Psoas muscle (tissue), 8 donors: ENCODE data around the gene WNT7B. TPM values are rescaled to one million over a fixed set of nuclear protein-coding genes. Genes with fewer than 3 reads are reported as not detected.

Experiments used
- ATAC-seq, 4 donors: fragments of 200-7000 bp; cut with Tn5 transposase; one replicate each; pipeline ENCODE4 v1.9.1; 2020; ENCODE audit warnings: moderate library complexity in 3 of 4, mild to moderate bottlenecking in 2 of 4
- DNase-seq, 2 donors: peaks; one replicate each; pipeline ENCODE4 v3.0.0-alpha.2; 2020
- H3K27ac ChIP-seq: fragments of 200-600 bp; one replicate; pipeline ENCODE4 v1.8.0; 2022
- H3K27me3 ChIP-seq, 3 donors: fragments of 200-600 bp in 1 of 3; one replicate each; pipeline versions ENCODE4 v1.6.1 to v1.8.0; 2013 to 2022; ENCODE audit warnings: low read length in 2 of 3, mild to moderate bottlenecking in 2 of 3, moderate library complexity in 1 of 3; ENCODE audit not compliant: insufficient read depth in 3 of 3
- H3K36me3 ChIP-seq, 2 donors: fragments of 200-600 bp in 1 of 2; one replicate each; pipeline versions ENCODE4 v1.6.1 to v1.8.0; 2013 to 2022; ENCODE audit warnings: low read depth in 1 of 2, mild to moderate bottlenecking in 1 of 2, moderate library complexity in 1 of 2; ENCODE audit not compliant: insufficient read depth in 1 of 2
- H3K4me1 ChIP-seq: fragments of 200-600 bp; one replicate; pipeline ENCODE4 v1.8.0; 2022
- H3K4me3 ChIP-seq: fragments of 200-600 bp; one replicate; pipeline ENCODE4 v1.8.0; 2022; ENCODE audit warnings: mild to moderate bottlenecking
- H3K9me3 ChIP-seq: fragments of 200-600 bp; one replicate; pipeline ENCODE4 v1.8.0; 2022
- WGBS, 3 donors: extraction: QIAGEN DNeasy Blood & Tissue Kit; methylation state at CpG; one replicate each; pipeline versions ENCODE4 v1.1.6 to v1.1.7; 2013; 5-methylcytosine and 5-hydroxymethylcytosine counted together
- intact Hi-C, 2 donors: fragments of 100-400 bp; cut with DNase I; formaldehyde crosslinking; loops; one replicate each; pipeline versions ENCODE4 v1.11.0 to v1.14.2; 2022
- polyA plus RNA-seq, 3 donors: library from polyadenylated mRNA; stranded (reverse); fragments of 200-250 nt; gene quantifications; one replicate each; pipeline ENCODE4 v1.2.3, GENCODE V29; 2013
- total RNA-seq, 4 donors: library from RNA; stranded (reverse); fragmentation: NEBNext Ultra II Directional in 2 of 4; extraction: Animal tissue kit (Norgen Biotek cat#: 25700) in 2 of 4; gene quantifications; one replicate each; pipeline versions ENCODE4 v1.2.1 to v1.2.4, GENCODE V29; 2021 to 2023
- TF ChIP-seq, protein P1 (sequence below): fragments of 200-600 bp; IDR thresholded peaks from one replicate; pipeline ENCODE4 v1.8.0; 2022; ENCODE audit warnings: antibody characterized with exemption
- donor health status: healthy with polysubstance abuse.
- donor health status: DM: no; HTN: no; CAD: no; lungs with moderate emphysema.
- donor health status: Bipolar disorder and iron deficiency.
- donor health status: healthy.
- donor health status: DM: yes; HTN: yes; CAD: no.
- donor health status: DM: no; HTN: no; CAD: no.
- donor health status: DM: no; HTN: no; CAD: no.
- donor health status: DM: yes; HTN: yes; CAD: no.

The WNT7B gene
- total and polyA plus RNA-seq, 7 donors = 0.05 TPM; not detected in 6

DNA sequence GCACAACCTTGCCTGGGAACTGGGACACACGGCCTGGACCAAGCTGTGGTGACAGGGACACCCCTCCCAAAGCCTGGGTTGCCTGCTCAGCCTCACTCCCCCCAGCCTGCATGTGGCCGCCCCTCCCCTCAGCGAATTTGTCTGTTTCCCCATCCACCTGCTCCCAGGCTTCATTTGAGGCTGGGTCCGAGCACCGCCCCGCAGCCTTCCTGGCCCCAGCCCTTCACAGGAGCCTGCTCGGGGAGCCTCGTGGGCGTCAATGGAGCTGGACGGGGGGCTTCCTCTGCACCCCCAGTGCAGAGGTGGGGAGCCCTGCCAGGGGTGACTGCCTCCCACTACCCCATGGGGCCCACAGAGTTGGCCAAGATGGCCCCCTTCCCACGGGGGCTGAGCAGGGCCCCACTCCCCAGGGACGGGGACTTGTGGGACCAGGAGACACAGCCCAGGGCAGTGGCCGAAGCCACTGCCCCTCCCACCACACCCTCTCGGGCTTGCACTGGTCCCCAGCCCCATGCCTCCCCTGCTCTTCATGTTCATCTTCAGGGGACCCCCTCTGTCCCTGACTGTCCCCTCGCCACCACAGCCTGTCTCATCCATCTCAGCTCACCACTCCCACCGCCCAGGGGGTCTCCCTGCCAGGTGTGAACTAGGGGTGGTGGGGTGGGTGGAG is 91.7 kb downstream of the WNT7B start:
- Histone ChIP-seq H3K27me3 (peaks cover 0 to 79% (median 15%) of the 10 kb centered on the region in 3 donors), H3K4me3 (no peak overlapping the region), H3K9me3 (no peaks in the 10 kb centered on the region), H3K27ac (no peak overlapping the region), H3K36me3 (no peaks in the 10 kb centered on the region), H3K4me1 (no peaks in the 10 kb centered on the region)
- ATAC-seq (no peak), DNase-seq (peak in 1 of 2 donors; percentile 27)
- TF ChIP-seq, protein P1, sequence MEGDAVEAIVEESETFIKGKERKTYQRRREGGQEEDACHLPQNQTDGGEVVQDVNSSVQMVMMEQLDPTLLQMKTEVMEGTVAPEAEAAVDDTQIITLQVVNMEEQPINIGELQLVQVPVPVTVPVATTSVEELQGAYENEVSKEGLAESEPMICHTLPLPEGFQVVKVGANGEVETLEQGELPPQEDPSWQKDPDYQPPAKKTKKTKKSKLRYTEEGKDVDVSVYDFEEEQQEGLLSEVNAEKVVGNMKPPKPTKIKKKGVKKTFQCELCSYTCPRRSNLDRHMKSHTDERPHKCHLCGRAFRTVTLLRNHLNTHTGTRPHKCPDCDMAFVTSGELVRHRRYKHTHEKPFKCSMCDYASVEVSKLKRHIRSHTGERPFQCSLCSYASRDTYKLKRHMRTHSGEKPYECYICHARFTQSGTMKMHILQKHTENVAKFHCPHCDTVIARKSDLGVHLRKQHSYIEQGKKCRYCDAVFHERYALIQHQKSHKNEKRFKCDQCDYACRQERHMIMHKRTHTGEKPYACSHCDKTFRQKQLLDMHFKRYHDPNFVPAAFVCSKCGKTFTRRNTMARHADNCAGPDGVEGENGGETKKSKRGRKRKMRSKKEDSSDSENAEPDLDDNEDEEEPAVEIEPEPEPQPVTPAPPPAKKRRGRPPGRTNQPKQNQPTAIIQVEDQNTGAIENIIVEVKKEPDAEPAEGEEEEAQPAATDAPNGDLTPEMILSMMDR = no peak
- intact Hi-C loops = loop anchor here in 1 of 2 donors (5.0 kb wide), 1 partner anchor 82 kb away; no protein-coding TSS in a partner anchor
- WGBS, 3 donors = 58 to 77% (median 67%) methylated on average over 13 to 16 of the region's 16 CpGs

DNA sequence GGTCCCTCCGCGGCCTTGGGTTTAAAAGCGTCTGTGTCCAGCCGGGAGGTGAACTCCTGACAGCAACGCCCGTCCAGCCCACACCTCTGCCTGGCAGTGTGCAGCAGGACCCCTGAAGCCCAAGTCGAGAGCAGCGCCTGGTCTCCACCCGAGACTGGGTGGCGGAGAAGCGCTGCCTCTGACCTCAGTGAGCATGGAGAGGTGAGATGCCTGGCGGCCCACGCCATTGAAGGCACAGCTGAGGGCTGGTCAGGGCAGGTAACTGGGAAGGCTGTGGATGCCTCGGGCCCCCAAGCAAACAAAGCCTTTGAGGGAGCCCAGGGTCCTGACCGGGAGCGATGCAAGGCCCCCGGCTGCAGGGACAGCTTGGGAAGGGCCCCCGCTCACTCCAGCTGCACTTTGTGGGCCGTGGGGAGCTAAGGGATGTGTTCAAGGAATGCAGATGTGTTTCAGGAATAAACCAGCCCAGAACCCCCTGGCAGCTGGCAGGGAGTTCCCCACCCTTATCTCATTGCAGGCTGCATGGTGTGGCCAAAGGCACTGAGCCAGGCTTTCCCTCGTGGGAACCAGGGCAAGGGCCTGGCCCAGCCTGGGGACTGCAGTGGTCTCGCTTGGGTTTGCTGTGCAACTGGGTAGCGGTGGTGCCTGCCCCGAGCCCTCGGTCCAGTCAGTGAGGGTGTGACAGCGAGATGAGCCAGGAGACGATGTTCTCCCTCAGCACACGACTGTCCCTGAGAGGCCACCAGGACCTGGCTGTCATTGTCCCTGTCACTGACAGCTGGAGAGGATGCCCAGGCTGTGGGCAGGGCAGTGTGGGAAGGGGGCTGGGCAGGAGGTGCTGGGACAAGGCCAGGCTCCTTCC is 92.5 kb downstream of the WNT7B start:
- Histone ChIP-seq H3K4me3 (no peak overlapping the region), H3K27me3 (peaks cover 0 to 80% (median 11%) of the 10 kb centered on the region in 3 donors), H3K9me3 (no peaks in the 10 kb centered on the region), H3K4me1 (no peaks in the 10 kb centered on the region), H3K27ac (no peak overlapping the region), H3K36me3 (no peaks in the 10 kb centered on the region)
- DNase-seq (peak in 1 of 2 donors; percentile 49), ATAC-seq (no peak)
- WGBS, 3 donors = 64 to 68% (median 65%) methylated on average over 27 of the region's 27 CpGs
- intact Hi-C loops = loop anchor here in 1 of 2 donors (5.0 kb wide), 1 partner anchor 83 kb away; no protein-coding TSS in a partner anchor
- TF ChIP-seq, protein P1 = no peak

DNA sequence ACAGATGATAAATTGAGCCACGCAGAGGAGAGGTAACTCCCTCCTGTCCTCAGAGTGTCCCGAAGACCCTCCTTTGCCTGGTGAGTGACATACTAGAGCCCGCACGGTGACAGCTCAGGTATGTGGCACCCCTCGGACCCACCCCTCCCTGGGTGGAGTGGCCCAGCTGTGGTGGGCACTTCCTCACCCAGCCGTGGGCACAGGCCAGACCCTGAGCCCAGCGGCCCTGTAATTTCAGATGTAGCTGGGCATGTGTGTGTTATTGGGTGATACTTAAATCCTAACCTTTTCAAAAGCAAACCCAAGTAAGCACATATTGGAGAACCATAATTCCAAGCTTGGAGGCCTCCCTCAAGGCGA is 93.2 kb downstream of the WNT7B start:
- H3K9me3 ChIP-seq = no peaks in the 10 kb centered on the region
- DNase-seq (no peak), ATAC-seq (no peak)
- 85 to 88% (median 85%) methylated on average over 8 of the region's 8 CpGs for WGBS, 3 donors
- TF ChIP-seq, protein P1 = no peak
- intact Hi-C loops = no loop called here
- no peak overlapping the region for H3K27ac ChIP-seq
- no peaks in the 10 kb centered on the region for H3K4me1 ChIP-seq
- H3K4me3 ChIP-seq = no peak overlapping the region
- H3K27me3 ChIP-seq = peaks cover 0 to 77% (median 8%) of the 10 kb centered on the region in 3 donors
- no peaks in the 10 kb centered on the region for H3K36me3 ChIP-seq

DNA sequence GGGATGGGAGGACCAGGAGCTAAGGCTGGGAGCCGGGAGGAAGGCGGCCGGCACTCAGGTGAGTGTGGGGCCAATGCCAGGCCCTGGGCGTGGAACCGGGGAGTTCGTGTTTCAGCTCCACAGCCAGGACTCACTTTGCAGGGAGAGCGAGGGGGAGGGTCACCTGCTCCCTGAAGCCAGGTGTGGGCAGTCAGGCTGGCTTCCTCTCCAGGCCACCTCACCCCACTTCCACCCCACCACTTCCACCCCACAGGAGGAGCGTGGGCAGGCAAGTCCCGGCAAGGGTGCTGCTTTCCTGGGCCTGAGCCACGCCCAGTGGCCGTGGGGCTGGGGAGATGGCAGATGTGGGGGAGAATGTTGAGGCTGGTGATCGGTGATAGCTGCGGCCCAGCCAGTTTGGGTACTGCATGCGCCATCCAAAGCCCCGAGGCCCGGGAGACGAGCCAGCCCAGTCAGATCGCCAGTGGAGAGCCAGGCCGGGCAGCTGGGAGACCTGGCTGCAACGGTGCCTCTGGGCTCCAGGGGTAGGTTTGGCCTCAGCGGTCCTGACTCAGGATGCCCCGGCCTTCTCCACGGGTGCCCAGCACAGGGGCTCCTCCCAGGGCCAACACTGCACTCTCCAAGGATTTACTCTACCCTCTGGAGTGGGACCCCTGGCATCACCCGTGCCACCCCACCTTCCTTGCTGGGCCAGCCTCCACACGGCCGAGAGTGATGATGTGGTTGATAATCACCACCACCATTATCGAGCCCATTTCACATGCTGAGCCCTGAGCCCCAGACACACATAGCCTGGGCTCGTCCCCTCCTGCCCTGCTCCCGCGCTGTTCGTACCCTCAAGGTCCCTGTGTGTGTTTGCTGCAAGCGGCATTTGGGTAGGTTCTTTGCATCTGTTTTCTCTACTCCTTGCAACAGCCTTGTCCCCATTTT is 93.8 kb downstream of the WNT7B start:
- DNase-seq (peak in 1 of 2 donors; percentile 47), ATAC-seq (no peak)
- WGBS, 3 donors = 51 to 60% (median 54%) methylated on average over 26 to 32 of the region's 32 CpGs
- TF ChIP-seq, protein P1 = no peak
- Histone ChIP-seq H3K9me3 (no peaks in the 10 kb centered on the region), H3K36me3 (no peaks in the 10 kb centered on the region), H3K27me3 (peaks cover 0 to 79% (median 8%) of the 10 kb centered on the region in 3 donors), H3K4me1 (no peaks in the 10 kb centered on the region), H3K27ac (no peak overlapping the region), H3K4me3 (no peak overlapping the region)
- intact Hi-C loops = no loop called here
